ENCODE data around the gene NSUN4.
"Not testable (repeated sequence)": the region's sequence is repeated elsewhere in the genome, so short reads cannot be mapped to it uniquely, and the experiment has no call there.

The NSUN4 gene

GRCh38 chr1:46364612-46365011 lies 24.0 kb downstream of the NSUN4 start:
- in situ Hi-C loops (cut with MboI; ENCODE audit: low sequenced_read_pairs) = no loop called here

- in situ Hi-C loops (cut with MboI; ENCODE audit: low sequenced_read_pairs) = not testable (repeated sequence)
These were observed 25.2 kb downstream of the NSUN4 start for GRCh38 chr1:46365796-46366195.

DNA sequence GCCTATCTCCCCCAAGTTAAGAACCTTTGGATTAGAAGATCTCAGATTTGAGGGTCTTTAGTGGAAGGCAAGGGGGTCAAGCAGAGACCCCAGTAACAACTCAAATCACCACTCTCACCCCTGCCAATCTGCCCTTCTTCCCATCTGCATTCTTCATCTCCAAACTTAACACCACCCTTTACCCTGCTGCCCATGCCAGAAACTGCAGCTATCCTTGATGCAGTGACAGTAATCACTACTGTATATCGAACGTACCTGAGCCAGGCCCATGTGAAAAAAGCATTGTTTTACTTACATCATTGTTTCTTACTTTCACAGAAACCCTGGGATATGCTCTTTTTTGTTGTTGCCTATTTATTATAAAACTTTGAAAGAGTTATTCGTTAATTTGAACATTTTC lies 26.5 kb downstream of the NSUN4 start:
- in situ Hi-C loops (cut with MboI; ENCODE audit: low sequenced_read_pairs) = no loop called here

- in situ Hi-C loops (cut with MboI; ENCODE audit: low sequenced_read_pairs) = not testable (repeated sequence)
These were observed 27.1 kb downstream of the NSUN4 start for GRCh38 chr1:46367701-46368100.

DNA sequence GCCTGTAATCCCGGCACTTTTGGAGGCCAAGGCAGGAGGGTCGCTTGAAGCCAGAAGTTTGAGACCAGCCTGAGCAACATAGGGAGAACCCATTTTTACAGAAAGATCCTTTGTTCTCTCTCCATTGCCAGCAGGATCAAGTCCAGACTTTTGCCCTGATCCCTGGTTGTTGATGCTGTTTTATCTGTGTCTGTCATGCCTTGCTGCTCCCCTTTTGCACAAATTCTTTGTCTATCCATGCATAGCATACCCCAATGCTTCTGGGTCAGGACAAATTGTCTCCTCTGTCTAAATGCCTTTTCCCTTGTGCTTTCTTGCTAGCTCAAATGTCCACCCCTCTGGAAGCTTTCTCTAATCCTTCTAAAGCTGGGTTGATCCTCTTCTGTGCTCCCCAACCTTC lies 28.2 kb downstream of the NSUN4 start:
- in situ Hi-C loops (cut with MboI; ENCODE audit: low sequenced_read_pairs) = no loop called here

DNA sequence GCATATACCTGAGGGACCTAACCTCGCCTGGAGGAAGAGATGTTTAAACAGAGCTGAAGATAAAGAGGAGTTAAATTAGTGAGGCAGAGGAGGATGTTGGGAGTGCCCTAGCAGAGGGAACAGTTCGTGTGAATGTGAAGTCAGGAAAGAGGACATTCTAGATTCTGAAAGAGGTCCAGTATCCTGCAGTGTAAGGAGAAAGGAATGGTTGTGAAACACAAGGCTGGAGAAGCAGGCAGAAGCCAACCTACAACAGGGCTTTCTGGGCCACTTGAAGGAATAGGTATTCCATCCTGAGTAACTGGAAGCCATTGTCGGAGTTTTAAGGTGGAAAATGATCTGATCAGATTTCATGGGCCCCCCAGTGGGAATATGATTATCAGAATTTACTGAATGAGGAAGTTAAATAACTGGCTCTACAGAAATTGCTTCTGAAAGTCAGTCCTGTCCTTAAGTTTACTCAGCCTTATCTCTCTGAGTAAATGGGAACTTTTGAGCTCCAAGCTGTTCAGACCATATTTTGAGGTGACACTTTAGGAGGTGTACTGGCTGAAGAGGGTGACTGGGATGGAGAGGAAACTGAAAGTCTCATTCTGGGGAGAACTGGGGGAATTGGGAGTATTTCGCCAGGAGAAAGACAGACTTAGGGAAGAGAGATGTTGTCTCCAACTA lies 29.1 kb downstream of the NSUN4 start:
- in situ Hi-C loops (cut with MboI; ENCODE audit: low sequenced_read_pairs) = no loop called here

- in situ Hi-C loops (cut with MboI; ENCODE audit: low sequenced_read_pairs) = no loop called here
These were observed 29.6 kb downstream of the NSUN4 start for GRCh38 chr1:46370214-46370633.

DNA sequence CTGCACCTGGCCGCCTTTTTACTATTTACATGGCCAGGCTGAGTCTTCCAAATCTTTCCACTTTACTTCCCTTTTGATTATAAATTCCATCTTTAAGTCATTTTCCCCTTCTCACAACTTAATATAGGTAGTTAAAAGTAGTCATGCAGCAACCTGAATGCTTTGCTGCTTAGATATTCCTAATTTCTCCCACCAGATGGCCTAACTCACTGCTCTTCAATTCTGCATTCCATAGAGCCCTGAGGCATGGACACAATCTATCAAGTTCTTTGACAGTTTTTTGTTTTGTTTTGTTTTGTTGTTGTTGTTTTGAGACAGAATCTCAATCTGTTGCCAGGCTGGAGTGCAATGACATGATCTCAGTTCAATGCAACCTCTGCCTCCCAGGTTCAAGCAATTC lies 31.8 kb downstream of the NSUN4 start:
- in situ Hi-C loops (cut with MboI; ENCODE audit: low sequenced_read_pairs) = no loop called here

GRCh38 chr1:46379996-46380395 lies 39.4 kb downstream of the NSUN4 start:
- in situ Hi-C loops (cut with MboI; ENCODE audit: low sequenced_read_pairs) = no loop called here

- in situ Hi-C loops (cut with MboI; ENCODE audit: low sequenced_read_pairs) = no loop called here
These were observed 39.9 kb downstream of the NSUN4 start for GRCh38 chr1:46380508-46380907.

GRCh38 chr1:46393510-46393909 lies 52.9 kb downstream of the NSUN4 start:
- in situ Hi-C loops (cut with MboI; ENCODE audit: low sequenced_read_pairs) = no loop called here

DNA sequence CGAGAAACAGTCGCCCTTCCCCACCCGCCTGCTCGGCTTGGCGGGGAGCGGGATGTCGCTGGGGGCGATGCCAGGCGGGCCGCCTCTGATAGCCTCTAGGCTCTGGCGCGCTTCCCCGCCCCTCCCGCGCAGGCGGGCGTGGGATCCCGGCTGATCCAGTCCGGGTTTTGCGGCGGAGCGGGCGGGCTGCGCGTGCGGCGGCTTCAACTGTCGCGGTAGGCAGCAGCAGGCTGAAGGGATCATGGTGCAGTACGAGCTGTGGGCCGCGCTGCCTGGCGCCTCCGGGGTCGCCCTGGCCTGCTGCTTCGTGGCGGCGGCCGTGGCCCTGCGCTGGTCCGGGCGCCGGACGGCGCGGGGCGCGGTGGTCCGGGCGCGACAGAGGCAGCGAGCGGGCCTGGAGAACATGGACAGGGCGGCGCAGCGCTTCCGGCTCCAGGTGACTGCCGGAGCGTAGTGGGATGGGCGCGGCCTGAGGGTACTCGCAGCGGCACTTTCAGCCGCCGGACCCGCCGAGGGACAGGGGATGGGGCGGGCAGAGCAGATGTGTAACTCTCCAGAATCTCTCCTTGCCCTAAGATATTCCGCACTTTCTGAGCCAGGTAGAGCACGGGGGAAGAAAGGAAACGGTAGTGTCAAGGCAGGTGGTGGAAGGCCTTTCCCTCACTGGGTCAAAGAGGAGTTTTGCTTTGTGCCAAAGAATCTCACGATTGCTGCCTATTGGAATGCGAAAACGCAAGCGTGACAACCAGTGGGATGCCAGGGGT lies 53.7 kb downstream of the NSUN4 start, which contains the start of gene FAAH:
Gene FAAH (plus strand): TSS at position 210 of the 764 bp plus-strand sequence. CDS start 32 bp downstream, at position 242.
- in situ Hi-C loops (cut with MboI; ENCODE audit: low sequenced_read_pairs) = no loop called here

DNA sequence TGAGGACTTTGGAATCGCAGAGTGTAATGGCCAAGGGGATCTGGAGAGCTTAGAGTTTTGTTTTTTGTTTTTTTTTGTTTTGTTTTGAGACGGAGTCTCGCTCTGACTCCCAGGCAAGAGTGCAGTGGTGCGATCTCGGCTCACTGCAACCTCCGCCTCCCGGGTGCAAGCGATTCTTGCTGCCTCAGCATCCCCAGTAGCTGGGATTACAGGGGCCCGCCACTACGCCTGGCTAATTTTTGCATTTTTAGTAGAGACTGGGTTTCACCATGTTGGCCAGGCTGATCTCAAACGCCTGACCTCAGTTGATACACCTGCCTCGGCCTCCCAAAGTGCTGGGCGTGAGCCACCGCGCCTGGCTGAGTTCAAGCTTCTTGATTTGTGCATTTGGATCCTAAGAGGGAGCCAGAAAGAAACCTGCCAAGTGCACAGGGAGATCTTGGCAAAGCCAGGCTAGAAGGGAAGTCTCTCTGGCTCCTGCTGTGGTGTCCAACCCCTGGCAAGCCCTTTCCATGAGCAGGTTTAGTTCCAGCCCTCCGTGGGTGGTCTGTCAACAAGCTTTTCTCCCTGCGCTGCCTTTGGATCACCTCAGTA lies 54.4 kb downstream of the NSUN4 start:
- in situ Hi-C loops (cut with MboI; ENCODE audit: low sequenced_read_pairs) = no loop called here

- in situ Hi-C loops (cut with MboI; ENCODE audit: low sequenced_read_pairs) = no loop called here
These were observed 56.1 kb downstream of the NSUN4 start for GRCh38 chr1:46396441-46397398.

- in situ Hi-C loops (cut with MboI; ENCODE audit: low sequenced_read_pairs) = no loop called here
These were observed 58.7 kb downstream of the NSUN4 start for GRCh38 chr1:46399307-46399706.

DNA sequence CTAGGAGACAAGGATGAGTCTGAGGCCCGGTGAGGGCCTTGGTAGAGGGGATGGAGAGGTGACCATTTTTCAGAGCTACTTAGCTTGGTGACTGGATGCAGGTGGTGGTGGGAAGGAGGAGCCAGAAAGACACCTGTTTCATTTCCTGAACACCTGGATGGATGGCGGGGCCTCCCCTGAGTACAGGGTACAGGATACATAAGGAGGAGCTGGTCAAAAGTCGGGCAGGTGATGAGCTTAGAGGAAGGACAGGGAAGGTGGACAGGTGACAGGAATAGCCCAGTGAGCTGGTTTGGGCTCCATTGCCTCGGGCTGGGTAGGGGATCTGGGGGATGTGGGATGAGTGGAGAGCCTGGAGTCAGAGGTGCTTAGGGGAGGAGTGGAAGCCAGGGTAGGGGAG lies 59.8 kb downstream of the NSUN4 start:
- in situ Hi-C loops (cut with MboI; ENCODE audit: low sequenced_read_pairs) = no loop called here

DNA sequence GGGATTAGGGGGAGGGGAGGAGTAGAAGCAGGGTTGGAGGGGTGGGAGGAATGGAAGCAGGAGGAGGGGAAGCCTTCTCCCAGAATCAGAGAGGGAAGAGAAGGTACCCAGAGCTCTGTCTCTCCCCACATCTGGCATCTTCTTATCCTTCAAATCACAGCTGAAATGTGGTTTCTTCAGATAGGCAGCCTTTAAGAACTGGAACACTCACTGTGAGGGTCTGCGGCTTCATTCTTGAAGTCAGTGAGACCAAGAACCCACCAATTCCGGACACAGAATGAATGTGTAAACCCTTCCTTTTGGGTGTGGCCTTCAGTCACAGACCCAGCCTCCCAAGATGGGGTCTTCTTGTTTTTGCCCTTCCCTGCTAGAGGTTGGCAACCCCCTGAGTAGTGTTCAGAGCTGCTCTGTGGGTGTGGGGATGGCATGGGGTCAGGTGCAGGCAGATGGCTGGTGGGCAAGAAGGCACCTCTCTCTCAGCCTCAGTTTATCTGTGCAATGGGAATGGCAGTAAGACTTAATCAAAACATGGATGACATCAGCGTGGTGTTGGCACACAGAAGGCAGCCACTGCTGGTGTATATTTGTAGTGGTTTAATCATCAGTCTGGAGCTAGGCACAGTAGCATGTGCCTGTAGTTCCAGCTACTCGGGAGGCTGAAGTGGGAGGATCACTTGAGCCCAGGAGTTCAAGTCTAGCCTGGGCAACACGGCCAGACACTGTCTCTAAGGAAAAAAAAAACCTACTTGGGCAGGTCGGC lies 60.7 kb downstream of the NSUN4 start:
- in situ Hi-C loops (cut with MboI; ENCODE audit: low sequenced_read_pairs) = no loop called here

DNA sequence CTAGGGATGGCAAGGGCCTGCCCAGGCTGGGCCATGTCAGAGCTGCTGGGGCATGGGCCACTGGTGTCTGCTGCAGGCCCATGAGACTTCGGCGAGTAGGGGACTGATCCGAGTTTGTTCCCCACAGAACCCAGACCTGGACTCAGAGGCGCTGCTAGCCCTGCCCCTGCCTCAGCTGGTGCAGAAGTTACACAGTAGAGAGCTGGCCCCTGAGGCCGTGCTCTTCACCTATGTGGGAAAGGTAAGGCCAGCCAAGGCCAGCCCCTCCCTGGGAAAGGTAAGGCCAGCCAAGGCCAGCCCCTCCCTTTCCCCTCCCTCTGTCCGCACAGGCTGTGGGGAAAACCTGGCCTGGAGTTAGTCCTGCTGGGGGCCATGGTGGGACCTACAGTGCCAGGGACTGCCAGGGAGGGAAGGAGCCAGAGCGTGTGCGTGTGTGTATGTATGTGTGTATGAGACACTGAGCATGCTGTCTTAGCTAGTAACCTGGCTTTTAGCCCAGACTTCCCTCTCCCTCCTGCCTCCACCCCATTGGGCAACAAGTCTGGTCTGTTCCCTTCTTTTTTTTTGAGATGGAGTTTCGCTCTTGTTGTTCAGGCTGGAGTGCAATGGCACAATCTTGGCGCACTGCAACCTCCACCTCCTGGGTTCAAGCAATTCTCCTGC lies 61.5 kb downstream of the NSUN4 start:
- in situ Hi-C loops (cut with MboI; ENCODE audit: low sequenced_read_pairs) = no loop called here

GRCh38 chr1:46403916-46404315 lies 63.3 kb downstream of the NSUN4 start:
- in situ Hi-C loops (cut with MboI; ENCODE audit: low sequenced_read_pairs) = no loop called here
